A549 (cell line): ENCODE results near the gene ABLIM1. TPM values are rescaled to one million over a fixed set of nuclear protein-coding genes. Genes with fewer than 3 reads are reported as not detected.

Source experiments
- ATAC-seq, 2 experiments: fragments of 200-7000 bp in 1 of 2; fragments of >200 bp in 1 of 2; cut with Nextera tagmentation in 1 of 2; cut with Tn5 transposase in 1 of 2; 3 replicates each; pipeline versions ENCODE4 v1.8.0 to v1.9.1; 2018 to 2020; ENCODE audit warnings: mild to moderate bottlenecking in 1 of 2, moderate library complexity in 1 of 2
- CTCF ChIA-PET: fragments of 300-600 bp; sonication (Branson Sonifier 250); formaldehyde crosslinking; extraction: SDS; loops from one replicate; lab custom pipeline; 2021; ENCODE audit warnings: antibody characterized with exemption, inconsistent platforms; lab: Yijun Ruan, JAX
- POLR2A ChIA-PET: fragments of 350-600 bp; formaldehyde crosslinking; extraction: SDS; loops from one replicate; lab custom pipeline; 2021; ENCODE audit warnings: antibody characterized with exemption, inconsistent platforms; lab: Yijun Ruan, JAX
- DNase-seq, 2 experiments: peaks; one replicate each; pipeline versions ENCODE4 v3.0.0 to v3.0.0-alpha.2; 2011 to 2016; ENCODE audit warnings: low read depth in 1 of 2, low spot score in 1 of 2
- FAIRE-seq: peaks from 2 replicates; lab custom pipeline; 2011; peaks lifted over from hg19 to GRCh38; lab: Jason Lieb, UNC
- H3K27ac ChIP-seq, 2 experiments: fragments of >200 bp; sonication (Bioruptor Twin); formaldehyde crosslinking; 3 replicates each; pipeline ENCODE4 v1.5.1; 2016 to 2017
- H3K4me1 ChIP-seq: fragments of >200 bp; sonication (Bioruptor Twin); formaldehyde crosslinking; 3 replicates; pipeline ENCODE4 v1.6.1; 2016
- H3K4me2 ChIP-seq: fragments of >200 bp; sonication (Bioruptor Twin); formaldehyde crosslinking; 3 replicates; pipeline ENCODE4 v1.6.1; 2016
- H3K4me3 ChIP-seq: fragments of >200 bp; sonication (Bioruptor Twin); formaldehyde crosslinking; 3 replicates; pipeline ENCODE4 v1.5.1; 2016
- H3K9me3 ChIP-seq: fragments of >200 bp; sonication (Bioruptor Twin); formaldehyde crosslinking; 3 replicates; pipeline ENCODE4 v1.6.1; 2016
- BHLHE40 ChIP-seq: IDR thresholded peaks from 2 replicates; pipeline ENCODE4 v1.6.1; 2012; ENCODE audit warnings: low read depth, low read length, inconsistent platforms
- EHF ChIP-seq: fragments of 250-450 bp; sonication (Bioruptor Pico); IDR thresholded peaks from 2 replicates; pipeline ENCODE4 v1.5.0; 2020; ENCODE audit warnings: mild to moderate bottlenecking
- EHMT2 ChIP-seq: fragments of 200-600 bp; sonication (generic); IDR thresholded peaks from 2 replicates; pipeline ENCODE4 v1.6.1; 2016; ENCODE audit warnings: antibody characterized with exemption, low read depth, mild to moderate bottlenecking, moderate library complexity
- EP300 ChIP-seq, 2 experiments: fragments of >200 bp; sonication (Bioruptor Twin); formaldehyde crosslinking; IDR thresholded peaks; 2 replicates in 1 of 2; 3 replicates in 1 of 2; pipeline ENCODE4 v1.6.1; 2016 to 2017
- FOSL2 ChIP-seq, 2 experiments: fragments of 450-650 bp in 1 of 2; fragments of >200 bp in 1 of 2; sonication (Bioruptor Twin) in 1 of 2; formaldehyde crosslinking; IDR thresholded peaks; 2 replicates each; pipeline versions ENCODE4 v1.5.0 to v1.6.1; 2016 to 2020; ENCODE audit warnings: mild to moderate bottlenecking in 1 of 2, moderate library complexity in 1 of 2
- GATA3 ChIP-seq: IDR thresholded peaks from 2 replicates; pipeline ENCODE4 v1.6.1; 2012; ENCODE audit warnings: borderline replicate concordance
- HDAC2 ChIP-seq: fragments of 200-600 bp; sonication (generic); IDR thresholded peaks from 2 replicates; pipeline ENCODE4 v1.6.1; 2016
- HEYL ChIP-seq: fragments of 250-450 bp; sonication (Bioruptor Pico); IDR thresholded peaks from 2 replicates; pipeline ENCODE4 v1.8.0; 2021; ENCODE audit warnings: mild to moderate bottlenecking, moderate library complexity
- JUN ChIP-seq, 2 experiments: fragments of >200 bp; sonication (Bioruptor Twin); formaldehyde crosslinking; IDR thresholded peaks; 2 replicates in 1 of 2; 3 replicates in 1 of 2; pipeline ENCODE4 v1.6.1; 2016 to 2017
- MAZ ChIP-seq: fragments of 150-350 bp; IDR thresholded peaks from 2 replicates; pipeline ENCODE4 v1.6.1; 2014; ENCODE audit warnings: antibody characterized with exemption, low read depth, low read length, borderline replicate concordance
- MYC ChIP-seq: IDR thresholded peaks from 2 replicates; pipeline ENCODE4 v1.6.1; 2012; ENCODE audit warnings: mild to moderate bottlenecking, inconsistent platforms, low read length, improper control_type of control experiment, borderline replicate concordance
- NPAS2 ChIP-seq: fragments of 250-450 bp; sonication (Bioruptor Pico); IDR thresholded peaks from 2 replicates; pipeline ENCODE4 v1.8.0; 2022; ENCODE audit warnings: mild to moderate bottlenecking, moderate library complexity, borderline replicate concordance
- NR3C1 ChIP-seq: fragments of >200 bp; sonication (Bioruptor Twin); formaldehyde crosslinking; IDR thresholded peaks from 3 replicates; pipeline ENCODE4 v1.6.1; 2017
- POLR2A ChIP-seq: IDR thresholded peaks from 2 replicates; pipeline ENCODE4 v1.6.1; 2012; ENCODE audit warnings: mild to moderate bottlenecking, low read length
- RARB ChIP-seq: fragments of 250-450 bp; sonication (Bioruptor Pico); IDR thresholded peaks from 2 replicates; pipeline ENCODE4 v1.8.0; 2021; ENCODE audit warnings: mild to moderate bottlenecking, moderate library complexity
- ZNF302 ChIP-seq: fragments of 250-450 bp; sonication (Bioruptor Pico); IDR thresholded peaks from 2 replicates; pipeline ENCODE4 v1.9.0; 2021; ENCODE audit warnings: inconsistent platforms, mild to moderate bottlenecking, moderate library complexity
- ZSCAN20 ChIP-seq: fragments of 250-450 bp; sonication (Bioruptor Pico); IDR thresholded peaks from 2 replicates; pipeline ENCODE4 v1.8.0; 2022; ENCODE audit warnings: mild to moderate bottlenecking, moderate library complexity
- WGBS: methylation state at CpG from one replicate; pipeline ENCODE4 v1.1.6; 2017; ENCODE audit errors: missing lambda C conversion rate; 5-methylcytosine and 5-hydroxymethylcytosine counted together
- polyA plus RNA-seq, 4 experiments: library from polyadenylated mRNA; depleted of rRNA in 3 of 4; stranded (reverse); fragments of >200 nt; fragmentation: RNase III in 1 of 4; extraction: RNeasy Plus Mini Kit Qiagen cat#74134 plus additional on column Dnase treatment in 1 of 4; gene quantifications; 2 replicates in 3 of 4; 3 replicates in 1 of 4; pipeline ENCODE4 v1.2.3, GENCODE V29; 2011 to 2017
- TF ChIP-seq, protein P1 (sequence below): IDR thresholded peaks from 2 replicates; pipeline ENCODE4 v1.6.1; 2012; ENCODE audit warnings: low read depth, borderline replicate concordance
- TF ChIP-seq, protein P2 (sequence below): fragments of 150-350 bp; IDR thresholded peaks from 2 replicates; pipeline ENCODE4 v1.6.1; 2014; ENCODE audit warnings: low read depth, mild to moderate bottlenecking, low read length
- TF ChIP-seq, protein P3 (sequence below): IDR thresholded peaks from 2 replicates; pipeline ENCODE4 v1.6.1; 2012
- TF ChIP-seq, protein P4 (sequence below): fragments of 200-600 bp; sonication (generic); IDR thresholded peaks from 2 replicates; pipeline ENCODE4 v1.6.1; 2016; ENCODE audit warnings: antibody characterized with exemption, mild to moderate bottlenecking, moderate library complexity

Gene ABLIM1
- polyA plus RNA-seq, 2 of the 4 experiments (the other 2 are of a cell fraction) = 21.4 to 70.2 TPM

DNA sequence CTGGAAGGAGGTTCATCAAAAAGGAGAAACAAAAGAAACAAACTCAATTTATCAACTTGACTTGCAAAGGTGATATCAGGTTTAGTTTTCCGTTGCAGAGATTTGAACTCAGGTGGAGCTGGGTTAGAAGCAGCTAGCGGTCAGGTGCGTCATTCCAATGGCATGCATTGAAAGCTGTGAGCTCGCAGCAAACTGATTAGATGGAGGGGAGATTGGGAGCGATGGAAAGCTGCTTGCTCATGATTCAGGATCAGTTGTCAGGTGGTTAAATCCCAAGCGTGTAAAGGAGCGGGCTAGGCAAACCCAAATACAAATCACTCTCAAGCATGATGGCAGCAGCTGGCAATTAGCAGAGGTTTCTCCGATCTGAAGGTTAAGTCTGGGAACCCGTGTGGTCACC, 204.5 kb downstream of the ABLIM1 start:
- 93% methylated on average over 9 of the region's 9 CpGs for WGBS
- CTCF ChIA-PET = interaction anchor here (1.2 to 2.6 kb wide), 2 partner anchors 96 to 150 kb away, joined by 3 to 8 read pairs; no protein-coding TSS in a partner anchor

DNA sequence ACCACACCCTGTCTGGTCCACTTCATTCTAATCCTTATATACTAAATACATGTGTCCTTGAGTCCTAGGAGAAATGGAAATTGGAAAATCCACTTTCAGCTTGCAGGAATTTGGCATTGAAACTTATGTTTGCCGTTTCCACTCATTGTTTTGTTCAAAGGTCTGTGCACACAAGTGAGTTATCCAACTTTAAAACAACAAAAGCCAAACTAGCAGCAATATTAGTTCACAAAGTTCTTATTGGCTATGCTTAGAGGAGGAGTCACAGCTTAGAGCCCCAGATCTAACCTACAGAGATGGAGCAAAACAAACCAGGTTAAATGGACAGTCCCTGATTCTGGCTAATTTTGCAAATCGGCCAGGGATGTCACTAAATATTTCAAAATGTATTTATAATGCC, 209.2 kb downstream of the ABLIM1 start:
- Histone ChIP-seq H3K4me1 (no peaks in the 10 kb centered on the region), H3K9me3 (no peaks in the 10 kb centered on the region), H3K4me3 (no peak overlapping the region), H3K27ac (no peak overlapping the region), H3K4me2 (no peak overlapping the region)
- DNase-seq = no peak
- FAIRE-seq = no peak
- no peak for TF ChIP-seq MAZ
- no peak for TF ChIP-seq HEYL
- TF ChIP-seq GATA3 = no peak
- TF ChIP-seq ZNF302 (CRISPR knock-in tag) = no peak
- TF ChIP-seq EHF = no peak
- no peak for TF ChIP-seq POLR2A
- TF ChIP-seq EHMT2 = no peak
- no peak for TF ChIP-seq BHLHE40
- TF ChIP-seq NPAS2 (CRISPR knock-in tag) = no peak
- no peak for TF ChIP-seq NR3C1
- no peak for TF ChIP-seq RARB (CRISPR knock-in tag)
- ChIA-PET CTCF (interaction anchor here (0.6 to 4.7 kb wide), 6 partner anchors 10 to 145 kb away, joined by 3 to 21 read pairs (median 10); no protein-coding TSS in a partner anchor), POLR2A (no interaction called here)
- ATAC-seq = no peak
- 81% methylated on average over 2 of the region's 2 CpGs for WGBS

More for the DNA sequence above, 204.5 kb downstream of the ABLIM1 start:
- no peak overlapping the region for H3K4me2 ChIP-seq
- no peaks in the 10 kb centered on the region for H3K4me1 ChIP-seq
- POLR2A ChIA-PET = no interaction called here
- H3K9me3 ChIP-seq = no peaks in the 10 kb centered on the region
- no peak for DNase-seq
- no peak for TF ChIP-seq FOSL2 (IDR thresholded peaks at IDR 0.05)
- no peak for TF ChIP-seq FOSL2 (CRISPR knock-in tag; IDR thresholded peaks at IDR 0.05)
- TF ChIP-seq MYC = no peak
- TF ChIP-seq EP300 (IDR thresholded peaks at IDR 0.05) = no peak
- H3K27ac ChIP-seq = no peak overlapping the region
- no peak for ATAC-seq
- H3K4me3 ChIP-seq = no peak overlapping the region
- FAIRE-seq = no peak

DNA sequence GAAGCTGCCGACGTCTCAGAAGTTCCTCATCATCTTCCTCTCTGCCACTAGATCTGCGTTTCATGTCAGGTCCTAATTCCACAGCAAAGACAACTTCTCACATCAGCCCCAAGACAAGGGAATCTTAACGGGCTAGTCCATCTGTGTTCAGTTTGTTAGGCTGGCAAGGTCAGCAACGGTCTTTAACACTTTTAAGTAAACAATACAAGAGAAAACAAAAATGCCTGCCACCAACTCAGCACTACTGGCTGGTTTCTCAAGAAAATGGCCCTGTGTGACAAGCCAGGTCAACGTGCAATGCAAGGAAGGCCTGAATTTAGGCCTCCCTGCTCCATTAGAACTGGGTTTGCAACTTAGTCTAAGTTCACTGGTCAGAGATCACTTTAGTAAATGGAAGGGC, 212.7 kb downstream of the ABLIM1 start:
- no peak overlapping the region for H3K27ac ChIP-seq
- ChIA-PET CTCF (no interaction called here), POLR2A (no interaction called here)
- TF ChIP-seq, protein P1, sequence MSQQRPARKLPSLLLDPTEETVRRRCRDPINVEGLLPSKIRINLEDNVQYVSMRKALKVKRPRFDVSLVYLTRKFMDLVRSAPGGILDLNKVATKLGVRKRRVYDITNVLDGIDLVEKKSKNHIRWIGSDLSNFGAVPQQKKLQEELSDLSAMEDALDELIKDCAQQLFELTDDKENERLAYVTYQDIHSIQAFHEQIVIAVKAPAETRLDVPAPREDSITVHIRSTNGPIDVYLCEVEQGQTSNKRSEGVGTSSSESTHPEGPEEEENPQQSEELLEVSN = no peak
- TF ChIP-seq HDAC2 = no peak
- no peak for TF ChIP-seq BHLHE40
- TF ChIP-seq, protein P2, sequence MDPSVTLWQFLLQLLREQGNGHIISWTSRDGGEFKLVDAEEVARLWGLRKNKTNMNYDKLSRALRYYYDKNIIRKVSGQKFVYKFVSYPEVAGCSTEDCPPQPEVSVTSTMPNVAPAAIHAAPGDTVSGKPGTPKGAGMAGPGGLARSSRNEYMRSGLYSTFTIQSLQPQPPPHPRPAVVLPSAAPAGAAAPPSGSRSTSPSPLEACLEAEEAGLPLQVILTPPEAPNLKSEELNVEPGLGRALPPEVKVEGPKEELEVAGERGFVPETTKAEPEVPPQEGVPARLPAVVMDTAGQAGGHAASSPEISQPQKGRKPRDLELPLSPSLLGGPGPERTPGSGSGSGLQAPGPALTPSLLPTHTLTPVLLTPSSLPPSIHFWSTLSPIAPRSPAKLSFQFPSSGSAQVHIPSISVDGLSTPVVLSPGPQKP = no peak
- no peak for TF ChIP-seq ZSCAN20 (CRISPR knock-in tag)
- TF ChIP-seq MAZ = no peak
- no peak for TF ChIP-seq EHF
- no peak for TF ChIP-seq JUN (IDR thresholded peaks at IDR 0.05)
- TF ChIP-seq, protein P3, sequence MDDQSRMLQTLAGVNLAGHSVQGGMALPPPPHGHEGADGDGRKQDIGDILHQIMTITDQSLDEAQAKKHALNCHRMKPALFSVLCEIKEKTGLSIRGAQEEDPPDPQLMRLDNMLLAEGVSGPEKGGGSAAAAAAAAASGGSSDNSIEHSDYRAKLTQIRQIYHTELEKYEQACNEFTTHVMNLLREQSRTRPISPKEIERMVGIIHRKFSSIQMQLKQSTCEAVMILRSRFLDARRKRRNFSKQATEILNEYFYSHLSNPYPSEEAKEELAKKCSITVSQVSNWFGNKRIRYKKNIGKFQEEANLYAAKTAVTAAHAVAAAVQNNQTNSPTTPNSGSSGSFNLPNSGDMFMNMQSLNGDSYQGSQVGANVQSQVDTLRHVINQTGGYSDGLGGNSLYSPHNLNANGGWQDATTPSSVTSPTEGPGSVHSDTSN = no peak
- TF ChIP-seq, protein P4, sequence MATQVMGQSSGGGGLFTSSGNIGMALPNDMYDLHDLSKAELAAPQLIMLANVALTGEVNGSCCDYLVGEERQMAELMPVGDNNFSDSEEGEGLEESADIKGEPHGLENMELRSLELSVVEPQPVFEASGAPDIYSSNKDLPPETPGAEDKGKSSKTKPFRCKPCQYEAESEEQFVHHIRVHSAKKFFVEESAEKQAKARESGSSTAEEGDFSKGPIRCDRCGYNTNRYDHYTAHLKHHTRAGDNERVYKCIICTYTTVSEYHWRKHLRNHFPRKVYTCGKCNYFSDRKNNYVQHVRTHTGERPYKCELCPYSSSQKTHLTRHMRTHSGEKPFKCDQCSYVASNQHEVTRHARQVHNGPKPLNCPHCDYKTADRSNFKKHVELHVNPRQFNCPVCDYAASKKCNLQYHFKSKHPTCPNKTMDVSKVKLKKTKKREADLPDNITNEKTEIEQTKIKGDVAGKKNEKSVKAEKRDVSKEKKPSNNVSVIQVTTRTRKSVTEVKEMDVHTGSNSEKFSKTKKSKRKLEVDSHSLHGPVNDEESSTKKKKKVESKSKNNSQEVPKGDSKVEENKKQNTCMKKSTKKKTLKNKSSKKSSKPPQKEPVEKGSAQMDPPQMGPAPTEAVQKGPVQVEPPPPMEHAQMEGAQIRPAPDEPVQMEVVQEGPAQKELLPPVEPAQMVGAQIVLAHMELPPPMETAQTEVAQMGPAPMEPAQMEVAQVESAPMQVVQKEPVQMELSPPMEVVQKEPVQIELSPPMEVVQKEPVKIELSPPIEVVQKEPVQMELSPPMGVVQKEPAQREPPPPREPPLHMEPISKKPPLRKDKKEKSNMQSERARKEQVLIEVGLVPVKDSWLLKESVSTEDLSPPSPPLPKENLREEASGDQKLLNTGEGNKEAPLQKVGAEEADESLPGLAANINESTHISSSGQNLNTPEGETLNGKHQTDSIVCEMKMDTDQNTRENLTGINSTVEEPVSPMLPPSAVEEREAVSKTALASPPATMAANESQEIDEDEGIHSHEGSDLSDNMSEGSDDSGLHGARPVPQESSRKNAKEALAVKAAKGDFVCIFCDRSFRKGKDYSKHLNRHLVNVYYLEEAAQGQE = no peak
- TF ChIP-seq RARB (CRISPR knock-in tag) = no peak
- H3K4me1 ChIP-seq = no peaks in the 10 kb centered on the region
- no peak overlapping the region for H3K4me3 ChIP-seq
- DNase-seq (no peak), FAIRE-seq (no peak), ATAC-seq (no peak)
- H3K4me2 ChIP-seq = no peak overlapping the region
- WGBS = 74% methylated on average over 6 of the region's 6 CpGs
- H3K9me3 ChIP-seq = no peaks in the 10 kb centered on the region
